Uterus (tissue), 4 donors: Measurements from ENCODE around the gene OR5K2. TPM values are rescaled to one million over a fixed set of nuclear protein-coding genes. Genes with fewer than 3 reads are reported as not detected.

Experiments
- DNase-seq, 2 donors: peaks; one replicate each; pipeline ENCODE4 v3.0.0-alpha.2; 2019 to 2020
- H3K27ac ChIP-seq, 2 donors: fragments of 200-600 bp; sonication (generic); 1 replicate in 1 of 2; 2 replicates in 1 of 2; pipeline ENCODE4 v1.5.1; 2016 to 2018
- H3K27me3 ChIP-seq, 2 donors: fragments of 200-600 bp; sonication (generic); one replicate each; pipeline ENCODE4 v1.5.1; 2018 to 2019; ENCODE audit warnings: control low read depth in 1 of 2
- H3K36me3 ChIP-seq, 2 donors: fragments of 200-600 bp; sonication (generic); one replicate each; pipeline ENCODE4 v1.5.1; 2019; ENCODE audit warnings: control low read depth in 1 of 2
- H3K4me1 ChIP-seq, 2 donors: fragments of 200-600 bp; sonication (generic); one replicate each; pipeline ENCODE4 v1.5.1; 2018 to 2019; ENCODE audit warnings: control low read depth in 1 of 2
- H3K4me3 ChIP-seq, 2 donors: fragments of 200-600 bp; sonication (generic); 1 replicate in 1 of 2; 2 replicates in 1 of 2; pipeline ENCODE4 v1.5.1; 2018 to 2019; ENCODE audit warnings: mild to moderate bottlenecking in 1 of 2
- H3K9me3 ChIP-seq, 2 donors: fragments of 200-600 bp; sonication (generic); one replicate each; pipeline ENCODE4 v1.5.1; 2019; ENCODE audit warnings: control low read depth in 1 of 2
- POLR2A ChIP-seq, 2 donors: fragments of 450-650 bp; IDR thresholded peaks; one replicate each; pipeline ENCODE4 v1.6.1; 2016; ENCODE audit warnings: antibody characterized with exemption in 2 of 2, mild to moderate bottlenecking in 1 of 2, moderate library complexity in 1 of 2
- intact Hi-C: fragments of 100-400 bp; cut with DNase I; formaldehyde crosslinking; loops from one replicate; pipeline ENCODE4 v1.15.1; 2023; ENCODE audit warnings: low total_unique reads
- total RNA-seq, 4 donors: library from RNA; depleted of rRNA in 3 of 4; stranded (reverse); fragments of >200 nt in 3 of 4; gene quantifications; one replicate each; pipeline versions ENCODE4 v1.1.0 to v1.2.4, GENCODE V29; 2014 to 2023
- TF ChIP-seq, protein P1 (sequence below), 4 experiments: fragments of 200-600 bp in 2 of 4; fragments of 450-650 bp in 2 of 4; sonication (generic) in 2 of 4; IDR thresholded peaks; one replicate each; pipeline ENCODE4 v1.5.1; 2016 to 2019; ENCODE audit warnings: antibody characterized with exemption in 4 of 4, mild to moderate bottlenecking in 2 of 4, moderate library complexity in 1 of 4
- donor health status: DM: yes; HTN: yes; CAD: no.

The OR5K2 gene
- total RNA-seq, 4 donors from 2014 or later, result not detected

DNA sequence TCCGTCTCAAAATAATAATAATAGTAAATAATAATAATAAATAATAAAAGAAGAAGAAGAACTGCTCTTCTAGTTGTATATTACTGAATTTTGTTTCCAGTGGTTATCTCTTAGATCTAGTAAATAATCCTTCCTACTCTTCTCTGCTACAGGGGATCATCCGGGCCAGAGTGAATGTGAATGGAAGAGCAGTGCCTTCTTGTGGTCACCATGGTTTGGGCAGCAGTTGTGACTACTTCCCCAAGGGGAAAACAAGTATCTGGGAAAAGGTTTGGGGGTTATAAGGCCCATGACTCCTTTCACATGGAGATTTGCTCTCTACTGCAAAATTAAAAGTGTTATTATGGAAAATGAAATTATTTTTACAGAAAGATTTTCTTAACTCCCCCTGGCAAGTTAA is 39.9 kb upstream of the OR5K2 start:
- Histone ChIP-seq H3K36me3 (no peaks in the 10 kb centered on the region), H3K4me3 (no peak overlapping the region), H3K9me3 (no peaks in the 10 kb centered on the region), H3K4me1 (no peaks in the 10 kb centered on the region), H3K27ac (no peak overlapping the region), H3K27me3 (no peaks in the 10 kb centered on the region)
- TF ChIP-seq POLR2A (IDR thresholded peaks at IDR 0.05), result no peak
- TF ChIP-seq, protein P1, sequence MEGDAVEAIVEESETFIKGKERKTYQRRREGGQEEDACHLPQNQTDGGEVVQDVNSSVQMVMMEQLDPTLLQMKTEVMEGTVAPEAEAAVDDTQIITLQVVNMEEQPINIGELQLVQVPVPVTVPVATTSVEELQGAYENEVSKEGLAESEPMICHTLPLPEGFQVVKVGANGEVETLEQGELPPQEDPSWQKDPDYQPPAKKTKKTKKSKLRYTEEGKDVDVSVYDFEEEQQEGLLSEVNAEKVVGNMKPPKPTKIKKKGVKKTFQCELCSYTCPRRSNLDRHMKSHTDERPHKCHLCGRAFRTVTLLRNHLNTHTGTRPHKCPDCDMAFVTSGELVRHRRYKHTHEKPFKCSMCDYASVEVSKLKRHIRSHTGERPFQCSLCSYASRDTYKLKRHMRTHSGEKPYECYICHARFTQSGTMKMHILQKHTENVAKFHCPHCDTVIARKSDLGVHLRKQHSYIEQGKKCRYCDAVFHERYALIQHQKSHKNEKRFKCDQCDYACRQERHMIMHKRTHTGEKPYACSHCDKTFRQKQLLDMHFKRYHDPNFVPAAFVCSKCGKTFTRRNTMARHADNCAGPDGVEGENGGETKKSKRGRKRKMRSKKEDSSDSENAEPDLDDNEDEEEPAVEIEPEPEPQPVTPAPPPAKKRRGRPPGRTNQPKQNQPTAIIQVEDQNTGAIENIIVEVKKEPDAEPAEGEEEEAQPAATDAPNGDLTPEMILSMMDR (IDR thresholded peaks at IDR 0.05), result no peak
- intact Hi-C loops, result no loop called here
- DNase-seq, result no peak

DNA sequence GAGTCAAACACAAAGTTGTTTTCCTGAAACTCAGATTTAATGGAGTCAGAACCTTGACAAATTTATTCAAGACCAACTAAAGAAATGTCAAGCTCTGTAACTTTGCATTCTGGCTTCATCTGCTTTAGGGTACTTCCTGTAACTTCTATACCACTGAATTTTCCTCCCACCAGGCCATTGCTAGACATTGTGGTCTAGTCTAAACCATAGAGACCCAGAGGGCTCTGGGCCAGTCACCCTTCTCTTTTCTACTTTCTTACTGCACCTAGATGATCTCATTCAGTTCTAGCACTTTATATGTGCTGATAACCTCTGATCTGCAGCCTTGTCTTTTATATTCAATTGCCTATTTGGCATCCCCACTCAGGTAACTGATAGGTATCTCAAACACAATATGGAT is 37.3 kb upstream of the OR5K2 start:
- no peak overlapping the region for H3K27ac ChIP-seq
- no peaks in the 10 kb centered on the region for H3K36me3 ChIP-seq
- DNase-seq, result no peak
- TF ChIP-seq, protein P1 (IDR thresholded peaks at IDR 0.05), result no peak
- TF ChIP-seq POLR2A (IDR thresholded peaks at IDR 0.05), result no peak
- no peaks in the 10 kb centered on the region for H3K9me3 ChIP-seq
- H3K4me1 ChIP-seq, result no peaks in the 10 kb centered on the region
- no peaks in the 10 kb centered on the region for H3K27me3 ChIP-seq
- intact Hi-C loops, result no loop called here
- no peak overlapping the region for H3K4me3 ChIP-seq

DNA sequence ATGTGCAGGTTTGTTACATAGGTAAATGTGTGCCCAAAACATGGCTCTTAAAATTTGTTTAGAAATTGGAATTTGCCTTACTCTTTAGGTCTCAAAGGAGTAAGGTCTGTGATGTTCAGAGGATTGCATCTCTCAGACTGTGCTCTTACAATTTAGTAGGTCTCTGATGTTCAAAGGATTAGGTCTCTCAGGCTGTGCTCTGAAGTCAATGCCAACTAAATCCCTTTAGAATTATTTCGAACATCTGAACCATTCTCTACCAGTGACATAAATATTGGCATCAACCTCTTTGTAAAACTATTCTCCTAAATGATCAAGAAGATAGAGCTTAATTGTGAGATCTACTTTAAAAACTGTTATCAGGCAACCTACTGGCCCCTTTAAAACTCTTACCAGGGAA is 34.6 kb upstream of the OR5K2 start, which contains the start of gene OR5K1:
Gene OR5K1 (plus strand): TSS at position 301 of the 400 bp plus-strand sequence. CDS start 6,376 bp downstream, outside the sequence.
- Histone ChIP-seq H3K9me3 (no peaks in the 10 kb centered on the region), H3K27me3 (no peaks in the 10 kb centered on the region), H3K4me3 (no peak within 1 kb of the TSS), H3K27ac (no peak within 1 kb of the TSS), H3K36me3 (no peaks in the 10 kb centered on the region), H3K4me1 (no peaks in the 10 kb centered on the region)
- TF ChIP-seq, protein P1 (IDR thresholded peaks at IDR 0.05), result no peak
- TF ChIP-seq POLR2A (IDR thresholded peaks at IDR 0.05), result no peak
- intact Hi-C loops, result no loop called here
- DNase-seq, result no peak

DNA sequence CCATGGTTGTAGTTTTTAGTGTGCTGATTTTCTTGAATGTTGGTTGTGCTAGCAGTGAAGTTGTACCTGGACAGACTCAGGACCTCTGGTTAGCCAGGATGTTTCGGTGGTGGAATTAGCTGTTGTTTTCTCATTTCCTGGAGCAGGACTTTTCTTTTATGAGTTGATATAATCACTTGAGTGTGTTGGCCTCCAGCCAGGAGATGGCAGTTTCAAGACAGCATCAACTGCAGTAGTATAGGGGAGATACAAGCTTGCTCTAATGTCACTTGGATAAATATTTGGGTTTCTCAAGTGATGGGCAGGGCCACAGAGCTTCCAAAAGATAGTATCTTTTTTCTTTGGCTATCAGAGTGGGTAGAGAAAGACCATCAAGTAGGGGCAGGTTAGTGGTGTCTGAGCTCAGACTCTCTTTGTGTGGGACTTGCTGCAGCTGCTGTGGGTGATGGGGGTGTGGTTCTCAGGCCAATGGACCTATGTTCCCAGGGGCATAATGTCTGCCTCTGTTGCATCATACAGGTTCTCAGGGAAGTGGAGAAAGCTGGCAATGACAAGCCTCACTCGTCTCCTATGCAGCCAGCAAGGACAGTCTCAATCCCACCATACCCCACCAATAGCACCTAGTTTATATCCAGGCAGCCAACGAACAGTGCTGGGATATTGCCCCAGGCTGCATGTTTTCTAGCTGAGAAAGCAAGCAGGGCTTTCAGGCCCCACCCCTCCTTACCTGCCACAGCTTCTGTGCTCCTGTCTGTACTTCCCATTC is 14.6 kb upstream of the OR5K2 start:
- TF ChIP-seq, protein P1 (IDR thresholded peaks at IDR 0.05), result no peak
- TF ChIP-seq POLR2A (IDR thresholded peaks at IDR 0.05), result no peak
- no peaks in the 10 kb centered on the region for H3K27me3 ChIP-seq
- no peak overlapping the region for H3K4me3 ChIP-seq
- no peak overlapping the region for H3K27ac ChIP-seq
- no peak for DNase-seq
- H3K4me1 ChIP-seq, result no peaks in the 10 kb centered on the region
- H3K36me3 ChIP-seq, result no peaks in the 10 kb centered on the region
- peaks cover 0 to 16% of the 10 kb centered on the region in 2 donors for H3K9me3 ChIP-seq
- intact Hi-C loops, result no loop called here

DNA sequence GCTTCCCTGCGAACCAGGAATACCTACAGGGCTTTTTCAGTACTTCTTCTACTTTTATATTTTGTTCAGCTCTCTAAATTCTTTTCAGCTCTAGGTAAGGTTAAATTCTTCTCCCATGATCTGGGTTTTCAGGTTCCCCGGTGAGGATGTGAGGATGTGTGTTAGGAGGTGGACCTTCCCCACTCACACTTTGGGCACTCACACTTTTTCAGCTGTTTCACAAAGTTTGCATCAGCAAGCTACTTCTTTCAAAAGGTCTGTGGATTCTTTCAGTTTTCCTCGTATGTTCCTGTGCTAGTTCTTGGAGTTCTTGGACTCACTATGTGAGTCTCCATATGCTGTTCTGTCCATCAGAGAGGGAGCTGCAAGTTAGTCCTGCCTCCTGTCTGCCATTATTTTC is 13.9 kb upstream of the OR5K2 start:
- Histone ChIP-seq H3K27me3 (no peaks in the 10 kb centered on the region), H3K9me3 (peaks cover 0 to 10% of the 10 kb centered on the region in 2 donors), H3K27ac (no peak overlapping the region), H3K4me3 (no peak overlapping the region), H3K36me3 (no peaks in the 10 kb centered on the region), H3K4me1 (no peaks in the 10 kb centered on the region)
- no peak for DNase-seq
- intact Hi-C loops, result no loop called here
- no peak for TF ChIP-seq POLR2A (IDR thresholded peaks at IDR 0.05)
